ENCODE data around the gene AKAP6. TPM values are rescaled to one million over a fixed set of nuclear protein-coding genes. Genes with fewer than 3 reads are reported as not detected.

Gene AKAP6
- total RNA-seq, 1 experiment from 2014 or later = 1.1 TPM

- no peak for DNase-seq
- no peak overlapping the region for H3K9ac ChIP-seq (ENCODE audit: extremely low read depth, insufficient read length, low read length)
- H3K18ac ChIP-seq (ENCODE audit: insufficient read length, low read depth, low read length) = no peak overlapping the region
- H2BK20ac ChIP-seq (ENCODE audit: low read depth, low read length, poor library complexity, severe bottlenecking) = no peak overlapping the region
- H3K4me1 Mint-ChIP-seq = peaks cover 8 to 9% of the 10 kb centered on the region in 2 experiments
- no peak overlapping the region for H3T11ph ChIP-seq (ENCODE audit: low read length)
- H4K20me1 ChIP-seq (ENCODE audit: control insufficient read depth, insufficient read depth, insufficient read length) = no peaks in the 10 kb centered on the region
- H3K36me3 Mint-ChIP-seq (ENCODE audit: insufficient read depth in 1 of 3, low read depth in 3 of 3) = no peaks in the 10 kb centered on the region
- H4K5ac ChIP-seq (ENCODE audit: insufficient read length, low read depth, low read length) = no peak overlapping the region
- H3K4me3 Mint-ChIP-seq = no peak overlapping the region
- no peak for TF ChIP-seq CTCF (conservative IDR thresholded peaks at IDR 0.05)
- no peak overlapping the region for H4K8ac ChIP-seq (replicated peaks; ENCODE audit: insufficient read length, low read depth, low read length)
- H3K27me3 ChIP-seq (ENCODE audit: insufficient read depth, low read length) = no peaks in the 10 kb centered on the region
- H2BK15ac ChIP-seq (ENCODE audit: low read depth, low read length) = no peak overlapping the region
- H2AK5ac ChIP-seq (ENCODE audit: insufficient read length, low read length) = no peak overlapping the region
- H3K4me1 ChIP-seq (ENCODE audit: insufficient read depth, low read length) = no peaks in the 10 kb centered on the region
- no peak overlapping the region for H3K14ac ChIP-seq (ENCODE audit: insufficient read depth, low read length)
- no peaks in the 10 kb centered on the region for H3K9me3 Mint-ChIP-seq
- no peak overlapping the region for H3K4me2 ChIP-seq (ENCODE audit: insufficient read depth, insufficient read length, low read length)
- no peaks in the 10 kb centered on the region for H3K79me1 ChIP-seq (ENCODE audit: insufficient read depth, low read depth, low read length, poor library complexity, severe bottlenecking)
- H3K23ac ChIP-seq (ENCODE audit: insufficient read length, low read depth, low read length) = no peak overlapping the region
- H4K91ac ChIP-seq (ENCODE audit: insufficient read length, low read depth, low read length) = no peak overlapping the region
- H2AFZ ChIP-seq (ENCODE audit: low read length) = no peak overlapping the region
- no peak overlapping the region for H3K27ac ChIP-seq (ENCODE audit: insufficient read length, low read depth, low read length)
- no peaks in the 10 kb centered on the region for H3K23me2 ChIP-seq (ENCODE audit: insufficient read length, low read depth, low read length, poor library complexity, severe bottlenecking)
- no peak overlapping the region for H3K56ac ChIP-seq (ENCODE audit: insufficient read length, low read depth, low read length)
- no peak overlapping the region for H2BK5ac ChIP-seq (ENCODE audit: insufficient read length, low read length)
- H3K79me2 ChIP-seq (ENCODE audit: insufficient read depth, low read length) = no peaks in the 10 kb centered on the region
- no peaks in the 10 kb centered on the region for H3K27me3 Mint-ChIP-seq (ENCODE audit: low read depth)
- no peak overlapping the region for H2BK12ac ChIP-seq (ENCODE audit: insufficient read length, low read depth, low read length)
- no peaks in the 10 kb centered on the region for H3K9me3 ChIP-seq (ENCODE audit: control insufficient read depth, low read depth, low read length)
- no peak overlapping the region for H3K27ac Mint-ChIP-seq
- no peak overlapping the region for H3K4ac ChIP-seq (ENCODE audit: low read depth, low read length)
- no peak overlapping the region for H2BK120ac ChIP-seq (ENCODE audit: low read depth, low read length, poor library complexity, severe bottlenecking)
- WGBS (ENCODE audit: extremely low coverage, insufficient read length, low lambda C conversion rate) = no CpG with 5 or more reads among the region's 3 CpGs
Measured at GRCh38 chr14:32478050-32478449, 149.0 kb downstream of the AKAP6 start.

Data from H9 (cell line).